Stimulated activated CD8-positive, alpha-beta memory T cell treated with anti-CD3 and anti-CD28 coated beads, Interleukin-7, amount 100 ng/mL, for 1 hour (primary cell): Measurements from ENCODE around the gene EMP2.

Source experiments
- DNase-seq, 2 donors: peaks; one replicate each; pipeline ENCODE4 v3.0.0-alpha.2; 2020; ENCODE audit warnings: low read depth in 2 of 2

Gene EMP2

DNA sequence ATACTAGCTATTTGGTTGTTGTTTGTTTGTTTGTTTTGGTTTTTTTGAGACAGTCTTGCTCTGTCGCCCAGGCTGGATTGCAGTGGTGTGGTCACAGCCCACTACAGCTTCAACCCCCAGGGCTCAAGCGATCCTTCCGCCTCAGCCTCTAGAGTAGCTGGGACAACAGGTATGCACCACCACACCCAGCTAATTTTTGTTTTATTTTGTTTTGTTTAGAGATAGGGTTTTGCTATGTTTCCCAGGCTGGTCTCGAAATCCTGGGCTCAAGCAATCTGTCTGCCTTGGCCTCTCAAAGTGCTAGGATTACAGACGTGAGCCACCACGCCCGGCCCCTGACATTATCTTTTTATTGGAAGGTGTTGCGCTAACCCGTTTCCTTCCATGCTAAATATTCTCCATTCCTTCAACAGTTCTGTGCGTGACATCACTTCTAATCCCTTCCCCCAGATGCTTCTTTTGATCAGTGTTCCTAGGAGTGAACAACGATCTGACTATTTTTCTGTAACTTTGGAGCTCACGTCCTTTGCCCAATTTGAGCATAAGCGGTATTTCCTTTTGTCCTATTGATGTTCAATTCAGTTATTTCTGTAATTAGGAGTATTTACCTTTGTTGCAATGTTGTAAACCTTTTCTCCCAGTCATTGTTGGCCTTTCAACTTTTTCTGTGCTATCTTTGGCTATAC is 30.2 kb upstream of the EMP2 start:
- DNase-seq, result no peak

DNA sequence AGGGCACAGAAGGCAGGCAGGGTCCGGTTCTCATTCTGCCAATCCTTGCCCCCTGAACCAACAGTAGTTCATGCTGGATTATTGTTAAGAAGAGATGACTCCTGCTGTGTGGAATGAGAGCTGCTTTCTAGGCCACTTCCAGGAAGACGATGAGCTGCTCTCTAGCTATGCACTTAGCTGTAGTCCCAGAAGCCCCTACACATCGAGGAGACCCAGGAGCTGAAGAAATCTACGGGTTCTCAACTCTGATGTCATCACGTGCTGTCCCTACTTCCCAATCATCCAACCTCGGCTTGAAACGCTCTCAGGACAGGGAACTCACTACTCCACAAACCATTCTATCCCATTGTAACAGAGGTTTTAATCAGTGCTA is 29.0 kb upstream of the EMP2 start:
- no peak for DNase-seq

DNA sequence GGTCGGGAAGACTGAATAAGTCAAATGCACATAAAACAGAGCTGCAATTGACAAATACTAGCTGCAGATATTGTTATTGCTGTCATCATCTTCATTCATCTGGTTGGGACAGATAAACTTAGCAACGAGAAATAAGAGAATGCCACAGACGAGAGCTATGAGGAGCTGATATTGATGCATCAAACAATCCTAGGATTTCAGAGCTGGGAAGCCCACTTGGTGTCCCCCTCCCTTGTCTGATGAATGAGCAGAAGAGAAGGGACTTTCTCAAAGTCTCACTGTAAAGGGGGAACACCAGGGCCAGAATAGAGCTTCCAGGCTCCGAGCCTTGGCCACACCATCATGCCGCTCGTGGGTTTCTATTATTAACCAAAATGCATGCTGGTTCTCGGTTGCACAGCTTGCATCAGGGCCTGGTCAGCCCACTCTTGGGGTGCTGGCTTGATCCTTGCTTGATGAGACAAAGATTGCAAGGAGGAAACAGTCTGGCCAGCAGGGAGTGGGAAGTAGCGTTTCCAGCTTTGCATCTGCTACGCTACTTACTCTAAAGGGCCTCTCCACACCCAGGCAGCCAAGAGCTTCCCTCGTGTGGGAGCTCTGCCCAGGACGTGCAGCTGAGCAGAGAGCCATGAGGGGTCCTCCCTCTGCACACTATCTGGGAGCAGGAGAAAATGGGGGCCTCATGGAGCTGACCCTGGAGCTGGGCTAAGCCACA is 28.4 kb upstream of the EMP2 start:
- DNase-seq, result no peak

DNA sequence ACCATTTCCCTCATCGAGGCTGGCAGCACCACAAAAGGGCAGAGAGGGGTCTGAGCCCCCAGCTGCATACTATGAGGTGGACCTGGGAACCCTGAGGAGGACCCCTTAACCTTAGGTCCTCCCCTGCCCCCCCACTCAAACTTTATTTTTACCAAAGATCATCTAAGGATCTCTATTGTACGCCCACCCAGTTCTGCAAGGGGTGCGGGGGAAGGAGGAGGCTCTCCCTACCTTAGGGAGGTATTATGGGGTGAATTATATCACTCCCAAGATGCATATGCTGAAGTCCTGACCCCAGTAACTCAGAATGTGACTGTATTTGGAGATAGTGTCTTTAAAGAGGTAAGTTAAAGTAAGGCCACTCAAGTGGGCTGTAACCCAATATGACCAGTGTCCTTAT is 26.8 kb upstream of the EMP2 start:
- no peak for DNase-seq

DNA sequence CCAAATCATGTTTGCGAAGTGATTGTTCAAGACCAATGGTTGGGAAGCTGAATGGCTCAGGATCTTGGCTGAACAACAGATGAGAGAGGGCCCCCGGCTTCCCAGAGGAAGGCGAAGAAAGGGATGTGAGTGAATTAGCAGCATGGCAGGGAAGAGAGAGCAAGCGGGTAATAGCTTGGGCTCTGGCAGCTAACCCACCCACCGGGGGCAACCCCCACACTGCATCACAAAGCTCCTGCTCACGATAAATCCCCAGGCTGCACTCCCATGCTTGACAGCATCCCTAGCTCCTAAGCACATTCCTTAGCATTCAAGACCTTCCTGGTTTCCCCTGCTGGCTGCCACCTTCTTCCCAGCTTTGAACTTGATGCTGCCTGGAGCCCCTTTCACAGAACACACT is 26.2 kb upstream of the EMP2 start:
- no peak for DNase-seq

DNA sequence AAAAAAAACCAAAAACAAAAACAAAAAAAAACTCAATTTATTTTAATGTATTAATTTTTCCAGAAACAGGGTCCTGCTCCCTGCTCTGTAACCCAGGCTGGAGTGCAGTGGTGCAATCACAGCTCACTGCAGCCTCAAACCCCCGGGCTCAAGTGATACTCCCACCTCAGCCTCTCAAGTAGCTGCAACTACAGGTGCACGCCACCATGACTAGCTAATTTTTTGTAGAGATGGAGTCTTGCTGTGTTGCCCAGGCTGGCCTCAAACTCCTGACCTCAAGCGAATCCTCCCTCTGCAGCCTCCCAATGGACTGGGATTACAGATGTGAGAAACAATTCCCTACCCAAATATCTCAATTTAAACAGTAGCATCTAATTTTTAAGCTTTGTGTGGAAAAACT is 25.2 kb upstream of the EMP2 start:
- no peak for DNase-seq

DNA sequence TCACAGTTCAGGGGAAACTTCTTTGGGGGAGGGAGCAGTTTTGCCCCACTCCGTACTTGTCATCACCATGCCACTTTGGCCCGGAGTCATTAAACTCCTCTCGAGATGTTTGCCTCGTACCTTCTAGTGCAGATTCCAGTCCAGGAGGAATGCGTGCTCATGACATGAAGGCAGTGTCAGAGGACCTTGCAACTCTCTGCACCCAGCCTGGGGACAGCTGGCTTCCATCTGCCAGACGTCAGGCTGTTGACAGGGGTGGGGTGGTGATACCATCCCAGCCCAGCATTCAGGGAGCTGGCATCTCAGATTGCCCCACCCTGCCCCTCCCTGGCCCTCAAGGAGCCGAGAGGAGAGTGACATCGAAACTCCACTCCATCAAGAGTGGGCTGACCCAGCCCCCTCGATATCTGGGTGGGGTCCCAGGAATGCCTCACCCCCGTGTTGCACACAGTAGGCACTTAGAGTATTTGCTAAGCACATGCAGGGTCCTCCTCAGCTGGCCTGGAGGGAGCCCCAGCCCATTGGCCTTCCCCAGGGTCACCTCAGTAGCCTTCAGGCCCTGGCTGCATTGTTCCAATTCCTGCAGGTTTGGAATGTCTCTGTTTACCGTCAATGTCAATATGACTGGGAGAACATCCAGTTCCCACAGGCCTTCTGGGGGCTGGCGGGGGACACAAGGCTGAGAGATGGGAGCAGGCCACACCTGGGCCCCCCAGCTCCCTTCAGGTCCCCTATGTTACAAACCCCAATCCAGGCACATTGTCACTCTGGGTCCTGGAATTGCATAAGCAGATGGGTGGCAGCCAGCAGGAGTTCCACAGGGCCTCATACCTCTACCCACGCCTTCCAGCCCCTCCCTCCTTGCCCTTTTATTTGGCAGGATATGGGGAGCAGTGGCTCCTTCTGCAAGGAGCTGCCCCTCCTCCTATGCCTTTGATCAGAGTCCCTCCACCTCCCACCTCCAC is 21.3 kb upstream of the EMP2 start:
- DNase-seq, result no peak

DNA sequence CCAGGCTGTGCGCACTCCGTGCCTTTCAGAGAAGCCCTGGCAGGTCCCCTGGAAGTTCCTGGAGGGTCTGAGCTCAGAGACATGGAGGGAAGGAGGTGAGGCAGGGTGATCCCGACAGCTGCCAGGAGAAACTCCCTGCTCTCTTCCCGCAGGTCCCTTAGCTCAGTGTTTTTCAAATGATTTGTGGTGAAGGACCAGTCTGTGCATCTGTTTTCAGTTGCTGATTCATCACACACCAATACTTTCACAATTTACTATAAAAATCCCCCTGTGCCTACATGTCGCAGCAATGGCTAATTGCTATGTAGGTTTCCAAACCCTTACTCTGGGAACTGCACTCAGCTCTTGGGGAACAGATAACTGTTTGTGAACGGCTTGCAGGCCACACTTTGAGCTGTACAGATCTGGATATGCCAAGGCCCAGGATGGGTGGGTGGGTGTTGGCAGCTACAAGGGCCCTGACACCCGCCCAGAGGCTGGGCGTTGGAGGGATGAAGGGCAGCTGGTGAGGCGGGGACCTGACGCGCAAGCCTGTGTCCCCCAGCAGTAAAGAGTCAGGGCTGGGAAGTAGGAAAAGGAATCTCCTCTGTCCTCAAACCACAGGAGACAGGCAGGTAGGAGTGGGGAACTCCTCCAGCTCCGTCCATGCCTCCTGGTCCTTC is 20.5 kb upstream of the EMP2 start:
- no peak for DNase-seq

DNA sequence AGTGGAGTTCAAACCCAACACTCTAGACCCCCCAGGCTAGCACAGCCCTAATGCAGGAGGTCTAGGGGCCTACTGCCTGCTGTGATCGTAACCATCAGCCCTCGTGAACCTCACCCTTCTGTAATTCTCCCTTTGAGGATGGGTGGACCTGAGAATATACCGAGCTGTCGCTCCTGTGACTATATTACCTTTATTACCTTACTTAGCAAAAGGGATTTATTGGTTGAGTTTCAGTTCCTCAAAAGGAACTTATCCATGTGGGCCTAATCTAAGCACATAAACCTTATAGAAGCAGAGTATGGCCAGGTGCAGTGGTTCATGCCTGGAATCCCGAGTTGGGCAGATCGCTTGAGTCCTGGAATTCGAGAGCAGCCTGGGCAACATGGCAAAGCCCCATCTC is 19.2 kb upstream of the EMP2 start:
- DNase-seq, result no peak

DNA sequence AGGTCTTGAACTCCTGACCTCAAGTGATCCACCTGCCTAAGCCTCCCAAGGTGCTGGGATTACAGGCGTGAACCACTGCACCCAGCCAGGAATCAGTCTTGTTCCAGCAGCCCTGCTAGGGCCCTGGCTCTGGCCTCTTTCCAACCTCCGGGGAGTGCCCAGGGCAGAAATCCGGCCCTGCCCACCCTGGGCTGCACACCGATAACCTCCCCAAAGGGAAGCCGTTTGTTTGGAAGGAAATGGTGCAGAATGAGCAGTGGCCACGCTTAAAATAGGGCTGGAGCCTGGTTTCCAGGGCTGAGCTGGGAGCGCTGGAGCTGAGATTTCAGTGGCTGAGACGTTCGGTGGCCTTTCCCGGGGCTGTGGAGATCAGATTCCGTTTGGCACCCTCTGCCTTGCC is 17.8 kb upstream of the EMP2 start:
- DNase-seq, result no peak

DNA sequence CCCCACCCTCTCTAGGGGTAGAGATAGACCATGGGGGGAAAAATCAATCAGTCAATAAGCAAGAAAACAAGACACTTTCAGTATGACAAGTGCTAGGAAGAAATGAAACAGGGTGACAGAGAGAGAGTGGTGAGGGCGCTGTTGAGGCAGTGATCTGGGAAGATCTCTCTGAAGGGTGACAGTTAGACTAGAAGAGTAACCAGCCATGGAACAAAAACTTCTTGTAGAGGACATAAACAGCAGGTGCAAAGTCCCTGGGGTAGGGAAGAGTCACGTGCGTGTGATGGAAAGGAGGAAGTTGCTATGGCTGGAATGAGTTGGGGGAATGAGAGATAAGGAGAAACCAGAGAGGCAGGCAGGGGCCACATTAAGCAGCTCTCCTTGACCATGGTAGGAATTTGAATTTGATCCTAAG is 16.8 kb upstream of the EMP2 start:
- DNase-seq, result no peak

DNA sequence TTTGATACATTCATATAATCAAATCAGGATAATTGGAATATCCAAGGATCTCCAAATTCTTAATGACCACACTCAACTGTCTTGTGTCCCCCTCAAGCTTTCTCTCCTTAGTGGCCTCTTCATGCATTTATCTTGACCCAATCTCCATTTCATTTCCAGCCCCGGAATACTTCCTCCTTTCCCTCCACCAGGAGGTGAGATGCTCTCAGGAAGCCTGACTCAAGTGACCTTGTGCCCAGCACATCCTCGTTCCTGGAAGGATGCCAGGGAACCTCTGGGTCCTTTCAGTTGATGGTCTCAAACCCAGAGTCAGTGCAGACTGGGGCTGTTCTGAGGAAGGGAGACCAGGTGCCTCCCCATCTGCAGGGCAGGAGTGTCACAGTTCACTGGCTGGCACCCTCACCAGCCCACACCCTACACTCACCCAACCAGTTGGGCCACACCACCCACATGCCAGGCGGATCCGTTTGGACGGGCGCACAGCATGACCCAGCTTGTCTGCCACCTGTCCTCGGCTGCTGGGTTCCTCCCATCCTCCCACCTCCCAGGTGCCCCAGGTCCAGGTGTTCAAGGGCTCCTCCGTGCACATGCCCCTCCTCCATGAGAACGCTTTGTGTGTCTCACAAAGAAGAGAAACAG is 14.0 kb upstream of the EMP2 start:
- DNase-seq, result no peak

DNA sequence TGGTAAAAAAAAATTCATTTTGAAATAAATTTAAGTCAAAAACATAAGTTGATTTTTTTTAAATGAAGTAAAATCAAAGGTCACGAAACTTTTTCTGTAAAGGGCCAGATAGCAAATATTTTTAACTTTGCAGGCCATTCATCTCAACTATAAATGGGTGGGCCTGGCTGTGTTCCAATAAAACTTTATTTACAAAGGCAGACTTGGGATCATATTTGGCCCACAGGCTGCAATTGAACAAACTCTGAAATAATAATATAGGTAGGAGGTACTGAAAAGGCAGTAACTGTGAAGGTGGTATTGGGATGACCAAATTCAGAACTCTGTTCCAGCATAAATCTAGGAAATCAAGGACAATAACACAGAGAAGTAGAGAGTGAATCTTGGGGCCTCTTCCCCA is 12.2 kb upstream of the EMP2 start:
- no peak for DNase-seq

DNA sequence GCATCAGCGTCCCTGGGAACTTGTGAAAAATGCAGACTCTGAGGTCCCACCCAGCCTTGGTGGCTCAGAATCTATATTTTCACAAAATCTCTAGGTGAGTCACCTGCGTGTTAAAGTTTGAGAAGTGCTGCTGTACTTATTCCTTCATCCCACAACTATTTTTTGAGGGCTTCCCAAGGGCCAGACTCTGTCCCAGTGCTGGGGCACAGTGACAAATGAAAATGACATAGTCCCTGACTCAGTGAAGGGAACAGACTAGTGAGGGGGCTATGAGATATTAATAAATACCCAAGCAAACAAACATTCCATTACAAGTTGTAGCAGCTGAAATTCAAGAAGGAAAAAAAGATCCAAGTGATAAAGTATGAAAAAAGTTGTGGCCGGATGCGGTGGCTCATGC is 9.9 kb upstream of the EMP2 start:
- DNase-seq, result no peak

DNA sequence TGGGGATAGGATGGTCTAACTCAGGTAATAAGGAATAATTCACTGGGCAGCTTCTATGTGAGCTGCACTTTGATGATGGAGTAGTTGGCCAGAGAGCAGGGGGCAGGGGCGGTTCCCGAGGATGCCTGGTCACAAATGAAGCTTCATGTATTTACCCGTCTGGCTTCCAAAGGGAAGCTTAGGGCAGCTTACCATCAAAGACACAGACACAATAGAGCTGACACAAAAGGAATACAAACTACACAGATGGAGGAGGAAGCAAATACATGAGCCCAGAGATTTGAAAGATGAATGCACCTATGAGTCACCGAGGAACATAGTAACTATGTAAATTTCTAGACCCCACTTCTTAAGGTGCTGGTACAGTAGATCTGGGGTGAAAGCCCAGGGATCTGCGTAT is 8.7 kb upstream of the EMP2 start:
- DNase-seq, result no peak

DNA sequence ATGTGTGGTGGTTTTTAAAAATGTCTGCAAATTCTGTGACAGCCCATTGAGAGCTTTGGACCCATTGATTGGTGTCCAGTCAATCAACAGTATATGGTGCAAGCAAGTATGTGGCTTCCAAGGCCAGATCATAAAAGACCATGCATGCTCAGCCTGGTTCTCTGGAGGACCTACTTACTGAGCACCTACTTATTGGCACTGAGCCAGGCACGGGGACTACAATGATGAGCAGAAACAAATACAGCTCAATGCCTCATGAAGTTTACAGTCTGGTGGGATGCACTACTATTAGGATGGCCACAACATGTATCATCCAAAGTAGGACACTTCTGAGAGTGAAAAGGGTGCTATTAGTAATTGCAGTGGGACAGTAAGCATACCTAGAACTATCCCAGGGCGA is 7.2 kb upstream of the EMP2 start:
- DNase-seq, result no peak

DNA sequence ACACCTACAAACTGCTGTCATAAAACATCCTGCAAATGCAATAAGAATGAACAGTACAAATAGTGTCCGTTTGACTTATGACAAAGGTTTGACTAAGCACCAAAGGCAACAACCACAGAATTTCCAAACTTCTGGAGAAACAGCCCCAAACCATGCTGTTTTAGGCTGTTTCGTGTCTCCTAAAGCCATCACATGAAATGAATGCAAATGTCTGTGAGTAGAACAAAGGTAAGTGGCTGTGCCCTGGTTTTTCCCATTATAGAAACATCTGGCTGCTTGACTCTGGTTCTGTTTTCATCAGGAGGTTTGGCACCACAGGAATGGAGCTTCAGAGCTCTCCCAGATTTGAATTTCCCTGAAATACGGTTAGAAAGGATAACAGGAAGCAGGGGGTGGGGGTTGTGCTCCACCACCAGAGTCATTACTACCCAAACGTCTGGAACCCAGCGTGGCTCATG is 4.6 kb upstream of the EMP2 start:
- no peak for DNase-seq

DNA sequence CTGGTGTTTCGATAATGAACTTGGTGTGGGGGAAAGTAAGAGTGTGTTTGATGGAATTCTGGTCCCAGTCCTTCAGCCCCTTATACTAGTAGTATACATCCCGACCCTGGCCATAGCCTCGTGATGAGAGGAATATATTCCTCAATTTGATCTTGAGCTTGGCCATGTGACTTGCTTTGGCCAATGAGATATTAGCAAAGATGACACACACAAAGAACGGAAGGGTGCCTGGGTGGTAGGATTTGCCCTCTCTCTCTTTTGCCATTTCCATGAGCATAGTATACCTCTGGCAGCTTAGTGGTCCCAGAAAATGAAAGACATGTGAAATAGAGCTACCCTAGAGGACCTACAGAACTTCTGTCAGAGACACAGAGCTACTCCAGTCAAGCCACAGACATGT is 2.9 kb upstream of the EMP2 start:
- DNase-seq, result no peak

DNA sequence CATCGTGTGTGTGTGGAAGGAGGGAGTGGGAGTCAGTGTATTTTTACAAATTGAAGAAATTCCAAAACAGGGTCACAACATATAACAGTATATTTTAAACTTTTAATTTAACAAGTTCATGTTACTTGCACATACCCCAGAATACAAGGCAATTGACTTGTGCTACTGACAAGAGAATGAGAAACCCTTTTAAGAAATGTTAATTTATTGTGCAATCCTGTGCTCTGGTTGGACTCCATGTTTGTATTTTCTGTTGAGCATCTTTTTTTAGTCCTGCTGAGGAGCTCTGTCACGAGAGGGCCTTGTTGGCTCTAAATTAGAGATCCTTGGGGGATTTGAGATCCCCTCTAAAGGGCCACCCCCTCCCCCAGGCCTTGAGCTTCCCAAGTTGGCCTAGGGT is 1.1 kb upstream of the EMP2 start:
- no peak for DNase-seq

DNA sequence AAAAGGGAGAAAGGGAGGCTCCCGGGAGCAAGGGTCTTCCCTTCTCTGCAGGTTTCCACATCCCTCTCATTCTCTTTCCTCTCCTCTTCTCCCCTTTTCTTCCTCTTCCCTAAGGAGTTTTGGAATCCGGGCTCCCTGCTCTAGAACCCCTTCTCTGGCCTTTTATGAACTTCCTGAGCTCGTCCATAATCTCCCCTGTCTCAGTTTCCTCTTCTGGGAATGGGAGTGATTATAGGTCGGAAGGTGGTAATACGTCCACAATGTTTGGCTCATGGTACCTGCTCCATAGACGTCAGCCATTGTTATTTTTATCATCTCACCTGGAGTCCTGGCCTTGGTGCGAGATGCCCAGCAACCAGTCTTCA is 467 bp upstream of the EMP2 start:
- no peak for DNase-seq

DNA sequence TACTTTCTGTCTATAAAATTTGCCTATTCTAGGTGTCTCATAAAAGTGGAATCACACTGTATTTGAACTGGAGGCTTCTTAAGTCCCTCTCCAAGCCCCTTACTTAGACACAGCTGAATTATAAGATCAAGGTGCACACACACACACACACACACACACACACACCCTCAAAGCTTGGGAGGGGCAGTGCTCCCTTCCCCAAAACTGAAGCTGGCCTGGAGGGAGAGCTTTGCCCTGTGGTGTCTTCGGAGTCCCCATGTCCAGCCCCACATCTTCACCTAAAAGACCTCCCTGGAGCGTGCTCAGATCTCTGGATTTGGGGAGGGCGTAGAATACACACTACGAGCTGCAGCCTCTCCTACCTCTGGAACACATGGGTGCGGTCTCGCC is 828 bp downstream of the EMP2 start:
- DNase-seq, result no peak
